ENCODE measurements around the gene DMKN. TPM values are rescaled to one million over a fixed set of nuclear protein-coding genes. Genes with fewer than 3 reads are reported as not detected.

The DMKN gene
- total and polyA plus RNA-seq, 2 of the 8 experiments (the other 6 are each of a cell fraction or from before 2014, with no cell fraction given) = 290 to 330 TPM

DNA sequence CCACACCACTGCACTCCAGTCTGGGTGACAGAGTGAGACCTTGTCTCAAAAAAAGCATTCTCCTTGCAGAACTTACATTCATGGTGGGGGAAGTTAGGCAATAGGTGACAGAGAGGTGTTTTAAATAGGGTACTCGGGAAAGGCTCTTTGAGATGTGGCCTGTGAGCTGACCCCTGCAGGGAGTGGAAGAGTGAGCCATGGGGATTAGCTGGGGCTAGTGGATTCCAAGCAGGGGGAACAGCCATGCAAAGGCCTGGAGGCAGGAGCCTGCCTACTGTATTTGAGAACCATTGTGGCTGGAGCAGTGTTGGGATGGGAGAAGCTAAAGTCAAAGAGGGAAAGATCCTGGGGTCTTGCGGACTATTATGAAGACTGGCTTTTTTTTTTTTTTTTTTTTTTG is 3.9 kb upstream of the DMKN start (continued):
- TF ChIP-seq, protein P1, sequence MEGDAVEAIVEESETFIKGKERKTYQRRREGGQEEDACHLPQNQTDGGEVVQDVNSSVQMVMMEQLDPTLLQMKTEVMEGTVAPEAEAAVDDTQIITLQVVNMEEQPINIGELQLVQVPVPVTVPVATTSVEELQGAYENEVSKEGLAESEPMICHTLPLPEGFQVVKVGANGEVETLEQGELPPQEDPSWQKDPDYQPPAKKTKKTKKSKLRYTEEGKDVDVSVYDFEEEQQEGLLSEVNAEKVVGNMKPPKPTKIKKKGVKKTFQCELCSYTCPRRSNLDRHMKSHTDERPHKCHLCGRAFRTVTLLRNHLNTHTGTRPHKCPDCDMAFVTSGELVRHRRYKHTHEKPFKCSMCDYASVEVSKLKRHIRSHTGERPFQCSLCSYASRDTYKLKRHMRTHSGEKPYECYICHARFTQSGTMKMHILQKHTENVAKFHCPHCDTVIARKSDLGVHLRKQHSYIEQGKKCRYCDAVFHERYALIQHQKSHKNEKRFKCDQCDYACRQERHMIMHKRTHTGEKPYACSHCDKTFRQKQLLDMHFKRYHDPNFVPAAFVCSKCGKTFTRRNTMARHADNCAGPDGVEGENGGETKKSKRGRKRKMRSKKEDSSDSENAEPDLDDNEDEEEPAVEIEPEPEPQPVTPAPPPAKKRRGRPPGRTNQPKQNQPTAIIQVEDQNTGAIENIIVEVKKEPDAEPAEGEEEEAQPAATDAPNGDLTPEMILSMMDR (IDR thresholded peaks at IDR 0.05; ENCODE audit: control extremely low read depth in 1 of 3, insufficient read depth in 1 of 3, low read depth in 1 of 3, low read length in 3 of 3) = no peak
- TF ChIP-seq, protein P2, sequence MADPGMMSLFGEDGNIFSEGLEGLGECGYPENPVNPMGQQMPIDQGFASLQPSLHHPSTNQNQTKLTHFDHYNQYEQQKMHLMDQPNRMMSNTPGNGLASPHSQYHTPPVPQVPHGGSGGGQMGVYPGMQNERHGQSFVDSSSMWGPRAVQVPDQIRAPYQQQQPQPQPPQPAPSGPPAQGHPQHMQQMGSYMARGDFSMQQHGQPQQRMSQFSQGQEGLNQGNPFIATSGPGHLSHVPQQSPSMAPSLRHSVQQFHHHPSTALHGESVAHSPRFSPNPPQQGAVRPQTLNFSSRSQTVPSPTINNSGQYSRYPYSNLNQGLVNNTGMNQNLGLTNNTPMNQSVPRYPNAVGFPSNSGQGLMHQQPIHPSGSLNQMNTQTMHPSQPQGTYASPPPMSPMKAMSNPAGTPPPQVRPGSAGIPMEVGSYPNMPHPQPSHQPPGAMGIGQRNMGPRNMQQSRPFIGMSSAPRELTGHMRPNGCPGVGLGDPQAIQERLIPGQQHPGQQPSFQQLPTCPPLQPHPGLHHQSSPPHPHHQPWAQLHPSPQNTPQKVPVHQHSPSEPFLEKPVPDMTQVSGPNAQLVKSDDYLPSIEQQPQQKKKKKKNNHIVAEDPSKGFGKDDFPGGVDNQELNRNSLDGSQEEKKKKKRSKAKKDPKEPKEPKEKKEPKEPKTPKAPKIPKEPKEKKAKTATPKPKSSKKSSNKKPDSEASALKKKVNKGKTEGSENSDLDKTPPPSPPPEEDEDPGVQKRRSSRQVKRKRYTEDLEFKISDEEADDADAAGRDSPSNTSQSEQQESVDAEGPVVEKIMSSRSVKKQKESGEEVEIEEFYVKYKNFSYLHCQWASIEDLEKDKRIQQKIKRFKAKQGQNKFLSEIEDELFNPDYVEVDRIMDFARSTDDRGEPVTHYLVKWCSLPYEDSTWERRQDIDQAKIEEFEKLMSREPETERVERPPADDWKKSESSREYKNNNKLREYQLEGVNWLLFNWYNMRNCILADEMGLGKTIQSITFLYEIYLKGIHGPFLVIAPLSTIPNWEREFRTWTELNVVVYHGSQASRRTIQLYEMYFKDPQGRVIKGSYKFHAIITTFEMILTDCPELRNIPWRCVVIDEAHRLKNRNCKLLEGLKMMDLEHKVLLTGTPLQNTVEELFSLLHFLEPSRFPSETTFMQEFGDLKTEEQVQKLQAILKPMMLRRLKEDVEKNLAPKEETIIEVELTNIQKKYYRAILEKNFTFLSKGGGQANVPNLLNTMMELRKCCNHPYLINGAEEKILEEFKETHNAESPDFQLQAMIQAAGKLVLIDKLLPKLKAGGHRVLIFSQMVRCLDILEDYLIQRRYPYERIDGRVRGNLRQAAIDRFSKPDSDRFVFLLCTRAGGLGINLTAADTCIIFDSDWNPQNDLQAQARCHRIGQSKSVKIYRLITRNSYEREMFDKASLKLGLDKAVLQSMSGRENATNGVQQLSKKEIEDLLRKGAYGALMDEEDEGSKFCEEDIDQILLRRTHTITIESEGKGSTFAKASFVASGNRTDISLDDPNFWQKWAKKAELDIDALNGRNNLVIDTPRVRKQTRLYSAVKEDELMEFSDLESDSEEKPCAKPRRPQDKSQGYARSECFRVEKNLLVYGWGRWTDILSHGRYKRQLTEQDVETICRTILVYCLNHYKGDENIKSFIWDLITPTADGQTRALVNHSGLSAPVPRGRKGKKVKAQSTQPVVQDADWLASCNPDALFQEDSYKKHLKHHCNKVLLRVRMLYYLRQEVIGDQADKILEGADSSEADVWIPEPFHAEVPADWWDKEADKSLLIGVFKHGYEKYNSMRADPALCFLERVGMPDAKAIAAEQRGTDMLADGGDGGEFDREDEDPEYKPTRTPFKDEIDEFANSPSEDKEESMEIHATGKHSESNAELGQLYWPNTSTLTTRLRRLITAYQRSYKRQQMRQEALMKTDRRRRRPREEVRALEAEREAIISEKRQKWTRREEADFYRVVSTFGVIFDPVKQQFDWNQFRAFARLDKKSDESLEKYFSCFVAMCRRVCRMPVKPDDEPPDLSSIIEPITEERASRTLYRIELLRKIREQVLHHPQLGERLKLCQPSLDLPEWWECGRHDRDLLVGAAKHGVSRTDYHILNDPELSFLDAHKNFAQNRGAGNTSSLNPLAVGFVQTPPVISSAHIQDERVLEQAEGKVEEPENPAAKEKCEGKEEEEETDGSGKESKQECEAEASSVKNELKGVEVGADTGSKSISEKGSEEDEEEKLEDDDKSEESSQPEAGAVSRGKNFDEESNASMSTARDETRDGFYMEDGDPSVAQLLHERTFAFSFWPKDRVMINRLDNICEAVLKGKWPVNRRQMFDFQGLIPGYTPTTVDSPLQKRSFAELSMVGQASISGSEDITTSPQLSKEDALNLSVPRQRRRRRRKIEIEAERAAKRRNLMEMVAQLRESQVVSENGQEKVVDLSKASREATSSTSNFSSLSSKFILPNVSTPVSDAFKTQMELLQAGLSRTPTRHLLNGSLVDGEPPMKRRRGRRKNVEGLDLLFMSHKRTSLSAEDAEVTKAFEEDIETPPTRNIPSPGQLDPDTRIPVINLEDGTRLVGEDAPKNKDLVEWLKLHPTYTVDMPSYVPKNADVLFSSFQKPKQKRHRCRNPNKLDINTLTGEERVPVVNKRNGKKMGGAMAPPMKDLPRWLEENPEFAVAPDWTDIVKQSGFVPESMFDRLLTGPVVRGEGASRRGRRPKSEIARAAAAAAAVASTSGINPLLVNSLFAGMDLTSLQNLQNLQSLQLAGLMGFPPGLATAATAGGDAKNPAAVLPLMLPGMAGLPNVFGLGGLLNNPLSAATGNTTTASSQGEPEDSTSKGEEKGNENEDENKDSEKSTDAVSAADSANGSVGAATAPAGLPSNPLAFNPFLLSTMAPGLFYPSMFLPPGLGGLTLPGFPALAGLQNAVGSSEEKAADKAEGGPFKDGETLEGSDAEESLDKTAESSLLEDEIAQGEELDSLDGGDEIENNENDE (IDR thresholded peaks at IDR 0.05; ENCODE audit: insufficient replicate concordance, low read length) = no peak

Measured in H1 (cell line).